Measurements from ENCODE around the gene SATB2. TPM values are rescaled to one million over a fixed set of nuclear protein-coding genes. Genes with fewer than 3 reads are reported as not detected.

SATB2 gene
- total and polyA plus RNA-seq, 2 donors (not counting 1 experiment from before 2014, with no cell fraction given): 3.8 to 28.1 TPM

DNA sequence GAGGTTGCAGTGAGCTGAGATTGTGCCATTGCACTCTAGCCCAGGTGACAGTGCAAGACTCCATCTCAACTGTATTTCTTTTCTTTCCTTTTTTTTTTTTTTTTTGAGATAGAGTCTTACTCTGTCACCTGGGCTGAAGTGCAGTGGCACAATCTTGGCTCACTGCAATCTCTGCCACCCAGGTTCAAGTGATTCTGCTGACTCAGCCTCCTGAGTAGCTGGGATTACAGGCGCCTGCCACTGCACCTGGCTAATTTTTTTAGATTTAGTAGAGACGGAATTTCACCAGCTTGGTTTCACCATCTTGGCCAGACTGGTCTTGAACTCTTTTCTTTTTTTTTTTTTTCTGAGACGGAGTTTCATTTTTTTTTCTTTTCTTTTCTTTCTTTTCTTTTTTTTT, 41.3 kb upstream of the SATB2 start:
- no peaks in the 10 kb centered on the region for H3K27me3 ChIP-seq (ENCODE audit: control insufficient read depth, insufficient read depth, low read length)
- H3K36me3 ChIP-seq (ENCODE audit: control insufficient read depth, insufficient read depth, low read length): no peaks in the 10 kb centered on the region
- DNase-seq (ENCODE audit: low read depth in 2 of 2): no peak
- H3K9me3 ChIP-seq (ENCODE audit: control insufficient read depth, insufficient read depth, low read depth, low read length): no peaks in the 10 kb centered on the region
- H3K4me2 ChIP-seq (ENCODE audit: extremely low read depth, insufficient read depth, low read length): no peak overlapping the region
- no peaks in the 10 kb centered on the region for H3K79me2 ChIP-seq (ENCODE audit: control insufficient read depth, insufficient read depth, low read length)
- no peak for TF ChIP-seq EZH2 (IDR thresholded peaks at IDR 0.05; ENCODE audit: low read length, missing control alignments)
- TF ChIP-seq, protein P1, sequence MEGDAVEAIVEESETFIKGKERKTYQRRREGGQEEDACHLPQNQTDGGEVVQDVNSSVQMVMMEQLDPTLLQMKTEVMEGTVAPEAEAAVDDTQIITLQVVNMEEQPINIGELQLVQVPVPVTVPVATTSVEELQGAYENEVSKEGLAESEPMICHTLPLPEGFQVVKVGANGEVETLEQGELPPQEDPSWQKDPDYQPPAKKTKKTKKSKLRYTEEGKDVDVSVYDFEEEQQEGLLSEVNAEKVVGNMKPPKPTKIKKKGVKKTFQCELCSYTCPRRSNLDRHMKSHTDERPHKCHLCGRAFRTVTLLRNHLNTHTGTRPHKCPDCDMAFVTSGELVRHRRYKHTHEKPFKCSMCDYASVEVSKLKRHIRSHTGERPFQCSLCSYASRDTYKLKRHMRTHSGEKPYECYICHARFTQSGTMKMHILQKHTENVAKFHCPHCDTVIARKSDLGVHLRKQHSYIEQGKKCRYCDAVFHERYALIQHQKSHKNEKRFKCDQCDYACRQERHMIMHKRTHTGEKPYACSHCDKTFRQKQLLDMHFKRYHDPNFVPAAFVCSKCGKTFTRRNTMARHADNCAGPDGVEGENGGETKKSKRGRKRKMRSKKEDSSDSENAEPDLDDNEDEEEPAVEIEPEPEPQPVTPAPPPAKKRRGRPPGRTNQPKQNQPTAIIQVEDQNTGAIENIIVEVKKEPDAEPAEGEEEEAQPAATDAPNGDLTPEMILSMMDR (conservative IDR thresholded peaks at IDR 0.05 in 1 of 2, IDR thresholded peaks at IDR 0.05 in 1 of 2; ENCODE audit: low read depth in 1 of 2, low read length in 2 of 2): no peak
- no peak overlapping the region for H3K9ac ChIP-seq (ENCODE audit: insufficient read depth, low read length)
- no peak overlapping the region for H3K4me3 ChIP-seq (replicated peaks in 1 of 4; ENCODE audit: control extremely low read depth in 1 of 4, insufficient read depth in 1 of 4, low read depth in 3 of 4, low read length in 4 of 4)
- no peak overlapping the region for H2AFZ ChIP-seq (ENCODE audit: low read length)
- H4K20me1 ChIP-seq (ENCODE audit: control insufficient read depth, extremely low read depth, insufficient read depth, low read length): no peaks in the 10 kb centered on the region
- no peaks in the 10 kb centered on the region for H3K4me1 ChIP-seq (ENCODE audit: control insufficient read depth, extremely low read depth, insufficient read depth, low read length)
- H3K27ac ChIP-seq (ENCODE audit: insufficient read depth, low read length): no peak overlapping the region

DNA sequence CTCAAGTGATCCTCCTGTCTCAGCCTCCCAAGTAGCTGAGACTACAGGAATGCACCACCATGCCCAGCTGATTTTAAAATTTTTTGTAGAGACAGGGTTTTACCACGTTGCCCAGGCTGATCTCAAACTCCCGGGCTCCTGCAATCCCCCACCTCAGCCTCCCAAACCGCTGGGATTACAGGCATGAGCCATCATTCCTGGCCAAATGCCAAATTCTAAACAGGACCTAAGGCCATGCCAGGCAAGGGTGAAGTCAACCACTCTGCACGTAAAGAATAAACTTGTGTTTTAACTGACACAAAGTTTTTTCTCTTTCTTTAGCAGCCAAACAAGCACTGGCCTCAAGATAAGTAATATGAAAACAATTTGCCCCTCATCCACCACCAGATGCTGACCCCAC, 37.4 kb upstream of the SATB2 start:
- Histone ChIP-seq H4K20me1 (ENCODE audit: control insufficient read depth, extremely low read depth, insufficient read depth, low read length) (no peaks in the 10 kb centered on the region), H3K27me3 (ENCODE audit: control insufficient read depth, insufficient read depth, low read length) (no peaks in the 10 kb centered on the region), H3K79me2 (ENCODE audit: control insufficient read depth, insufficient read depth, low read length) (no peaks in the 10 kb centered on the region), H3K4me2 (ENCODE audit: extremely low read depth, insufficient read depth, low read length) (no peak overlapping the region), H3K27ac (ENCODE audit: insufficient read depth, low read length) (no peak overlapping the region), H3K4me3 (replicated peaks in 1 of 4; ENCODE audit: control extremely low read depth in 1 of 4, insufficient read depth in 1 of 4, low read depth in 3 of 4, low read length in 4 of 4) (no peak overlapping the region), H3K4me1 (ENCODE audit: control insufficient read depth, extremely low read depth, insufficient read depth, low read length) (no peaks in the 10 kb centered on the region), H3K9me3 (ENCODE audit: control insufficient read depth, insufficient read depth, low read depth, low read length) (no peaks in the 10 kb centered on the region), H3K9ac (ENCODE audit: insufficient read depth, low read length) (no peak overlapping the region), H3K36me3 (ENCODE audit: control insufficient read depth, insufficient read depth, low read length) (no peaks in the 10 kb centered on the region), H2AFZ (ENCODE audit: low read length) (no peak overlapping the region)
- no peak for DNase-seq (ENCODE audit: low read depth in 2 of 2)
- TF ChIP-seq, protein P1 (conservative IDR thresholded peaks at IDR 0.05 in 1 of 2, IDR thresholded peaks at IDR 0.05 in 1 of 2; ENCODE audit: low read depth in 1 of 2, low read length in 2 of 2): no peak
- TF ChIP-seq EZH2 (IDR thresholded peaks at IDR 0.05; ENCODE audit: low read length, missing control alignments): no peak

DNA sequence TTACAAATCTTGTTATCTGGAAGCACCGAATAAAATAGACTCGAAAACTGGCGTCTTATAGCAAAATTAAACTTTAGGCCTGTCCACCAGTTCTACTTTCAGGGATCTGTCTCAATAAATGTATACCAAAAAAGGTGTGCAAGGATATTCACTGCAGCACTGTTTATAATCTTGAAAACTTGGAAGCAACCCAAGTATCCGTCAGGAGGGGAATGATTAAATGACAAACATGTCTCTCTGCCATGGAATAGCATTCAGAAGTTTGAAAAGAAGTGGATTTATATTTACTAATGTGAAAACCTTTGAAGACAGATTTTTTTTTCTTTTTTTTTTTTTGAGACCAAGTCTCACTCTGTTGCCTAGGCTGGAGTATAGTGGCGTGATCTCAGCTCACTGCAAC, 32.3 kb upstream of the SATB2 start:
- Histone ChIP-seq H3K4me1 (ENCODE audit: control insufficient read depth, extremely low read depth, insufficient read depth, low read length) (no peaks in the 10 kb centered on the region), H3K9ac (ENCODE audit: insufficient read depth, low read length) (no peak overlapping the region), H3K27me3 (ENCODE audit: control insufficient read depth, insufficient read depth, low read length) (no peaks in the 10 kb centered on the region), H3K4me3 (replicated peaks in 1 of 4; ENCODE audit: control extremely low read depth in 1 of 4, insufficient read depth in 1 of 4, low read depth in 3 of 4, low read length in 4 of 4) (no peak overlapping the region), H3K4me2 (ENCODE audit: extremely low read depth, insufficient read depth, low read length) (no peak overlapping the region), H3K27ac (ENCODE audit: insufficient read depth, low read length) (no peak overlapping the region), H2AFZ (ENCODE audit: low read length) (no peak overlapping the region), H3K36me3 (ENCODE audit: control insufficient read depth, insufficient read depth, low read length) (no peaks in the 10 kb centered on the region), H4K20me1 (ENCODE audit: control insufficient read depth, extremely low read depth, insufficient read depth, low read length) (no peaks in the 10 kb centered on the region), H3K79me2 (ENCODE audit: control insufficient read depth, insufficient read depth, low read length) (no peaks in the 10 kb centered on the region), H3K9me3 (ENCODE audit: control insufficient read depth, insufficient read depth, low read depth, low read length) (no peaks in the 10 kb centered on the region)
- TF ChIP-seq, protein P1 (conservative IDR thresholded peaks at IDR 0.05 in 1 of 2, IDR thresholded peaks at IDR 0.05 in 1 of 2; ENCODE audit: low read depth in 1 of 2, low read length in 2 of 2): no peak
- TF ChIP-seq EZH2 (IDR thresholded peaks at IDR 0.05; ENCODE audit: low read length, missing control alignments): no peak
- DNase-seq (ENCODE audit: low read depth in 2 of 2): no peak

Data from fibroblast of lung (primary cell).